HFF-Myc (cell line): ENCODE results near the gene GIMAP8.

Experiments
- DNase-seq: peaks from one replicate; pipeline ENCODE4 v3.0.0-alpha.2; 2011; ENCODE audit warnings: low read depth; ENCODE audit errors: extremely low read depth
- H3K4me3 ChIP-seq: replicated peaks from 2 replicates; pipeline ENCODE4 v1.5.1; 2011; ENCODE audit warnings: low read depth, mild to moderate bottlenecking, control low read depth, low read length
- TF ChIP-seq, protein P1 (sequence below): IDR thresholded peaks from 2 replicates; pipeline ENCODE4 v1.5.1; 2012; ENCODE audit warnings: mild to moderate bottlenecking, low read depth, low read length, control low read depth; ENCODE audit errors: missing control alignments

Gene GIMAP8

DNA sequence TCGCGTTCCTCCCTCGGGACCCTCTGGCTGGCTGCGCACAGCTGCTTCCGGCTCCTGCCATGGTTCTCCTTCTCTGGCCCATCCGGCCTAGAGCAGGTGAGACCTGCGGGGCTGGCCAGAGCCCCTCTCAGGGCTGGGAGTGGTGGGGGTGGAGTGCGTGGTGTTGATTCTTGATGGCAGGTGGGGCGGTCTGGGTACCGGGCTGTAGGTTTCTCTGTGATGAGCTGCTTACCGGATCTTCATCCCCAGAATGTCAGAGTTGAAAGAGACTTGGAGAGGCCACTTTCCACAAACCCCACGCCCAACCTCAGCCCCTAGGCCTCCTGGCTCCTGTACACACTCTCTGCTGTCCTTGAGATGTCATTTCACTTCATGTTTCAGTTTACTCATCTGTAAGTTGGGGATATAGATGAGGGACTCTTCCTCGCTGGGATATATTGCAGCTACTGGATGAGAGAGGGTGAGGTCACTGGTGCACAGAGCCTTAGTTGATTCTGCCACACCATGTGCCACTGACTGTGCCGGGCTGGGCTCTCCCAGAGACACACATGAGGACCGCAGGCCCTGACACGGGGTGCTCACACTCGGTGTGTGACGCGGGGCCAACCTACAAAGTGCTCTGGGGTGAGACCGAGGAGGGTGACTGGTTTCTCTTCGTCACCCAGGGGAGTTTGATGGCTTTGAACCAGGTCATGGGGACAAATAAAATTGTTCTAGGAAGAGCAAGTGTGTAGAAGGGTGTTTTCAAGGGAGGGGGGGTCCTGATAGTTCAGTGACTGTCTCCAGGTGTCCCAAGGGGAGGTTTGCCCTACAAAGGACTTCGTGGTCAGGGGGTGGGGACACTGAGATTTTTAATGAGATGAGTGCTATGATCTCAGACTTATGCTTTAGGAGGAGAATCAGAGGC lies 41.8 kb upstream of the GIMAP8 start:
- no peak for DNase-seq

DNA sequence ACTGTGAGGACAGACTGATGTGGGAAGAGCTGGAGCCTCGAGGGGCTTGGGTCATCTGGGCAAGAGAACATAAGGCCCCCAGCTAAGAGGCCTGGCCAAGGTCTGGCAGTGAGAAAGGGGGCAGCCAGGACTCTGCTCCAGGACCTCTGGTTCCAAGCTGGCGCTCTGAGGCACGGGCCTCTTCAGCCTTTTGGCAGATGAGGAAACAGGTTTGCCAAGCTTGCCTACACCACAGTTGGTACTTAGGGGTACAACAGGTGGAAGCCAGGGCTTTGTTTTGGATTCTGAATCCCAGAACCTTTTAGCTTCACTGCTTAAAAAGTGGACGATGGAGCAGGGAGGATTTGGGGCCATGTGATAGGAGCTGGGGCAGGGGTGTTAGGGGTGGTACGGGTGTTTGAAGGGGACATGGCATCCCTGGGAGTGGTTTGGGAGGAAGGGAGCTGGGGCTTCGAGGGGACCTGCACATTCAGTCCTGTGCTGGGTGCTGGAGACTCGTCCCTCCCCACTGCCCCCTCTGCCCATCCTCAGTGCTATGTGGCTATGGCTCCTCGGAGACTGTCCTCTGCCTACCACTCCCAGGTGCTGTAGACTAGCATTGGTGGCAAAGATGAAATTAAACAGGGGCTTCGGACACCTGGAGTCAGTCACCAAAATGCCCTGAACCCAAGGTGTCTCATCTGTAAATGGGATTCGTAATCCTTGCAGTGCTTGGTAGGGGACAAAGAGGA lies 41.0 kb upstream of the GIMAP8 start:
- H3K4me3 ChIP-seq = no peak overlapping the region
- no peak for DNase-seq
- TF ChIP-seq, protein P1, sequence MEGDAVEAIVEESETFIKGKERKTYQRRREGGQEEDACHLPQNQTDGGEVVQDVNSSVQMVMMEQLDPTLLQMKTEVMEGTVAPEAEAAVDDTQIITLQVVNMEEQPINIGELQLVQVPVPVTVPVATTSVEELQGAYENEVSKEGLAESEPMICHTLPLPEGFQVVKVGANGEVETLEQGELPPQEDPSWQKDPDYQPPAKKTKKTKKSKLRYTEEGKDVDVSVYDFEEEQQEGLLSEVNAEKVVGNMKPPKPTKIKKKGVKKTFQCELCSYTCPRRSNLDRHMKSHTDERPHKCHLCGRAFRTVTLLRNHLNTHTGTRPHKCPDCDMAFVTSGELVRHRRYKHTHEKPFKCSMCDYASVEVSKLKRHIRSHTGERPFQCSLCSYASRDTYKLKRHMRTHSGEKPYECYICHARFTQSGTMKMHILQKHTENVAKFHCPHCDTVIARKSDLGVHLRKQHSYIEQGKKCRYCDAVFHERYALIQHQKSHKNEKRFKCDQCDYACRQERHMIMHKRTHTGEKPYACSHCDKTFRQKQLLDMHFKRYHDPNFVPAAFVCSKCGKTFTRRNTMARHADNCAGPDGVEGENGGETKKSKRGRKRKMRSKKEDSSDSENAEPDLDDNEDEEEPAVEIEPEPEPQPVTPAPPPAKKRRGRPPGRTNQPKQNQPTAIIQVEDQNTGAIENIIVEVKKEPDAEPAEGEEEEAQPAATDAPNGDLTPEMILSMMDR = no peak

More for the DNA sequence above, 41.8 kb upstream of the GIMAP8 start:
- TF ChIP-seq, protein P1 = no peak
- no peak overlapping the region for H3K4me3 ChIP-seq

DNA sequence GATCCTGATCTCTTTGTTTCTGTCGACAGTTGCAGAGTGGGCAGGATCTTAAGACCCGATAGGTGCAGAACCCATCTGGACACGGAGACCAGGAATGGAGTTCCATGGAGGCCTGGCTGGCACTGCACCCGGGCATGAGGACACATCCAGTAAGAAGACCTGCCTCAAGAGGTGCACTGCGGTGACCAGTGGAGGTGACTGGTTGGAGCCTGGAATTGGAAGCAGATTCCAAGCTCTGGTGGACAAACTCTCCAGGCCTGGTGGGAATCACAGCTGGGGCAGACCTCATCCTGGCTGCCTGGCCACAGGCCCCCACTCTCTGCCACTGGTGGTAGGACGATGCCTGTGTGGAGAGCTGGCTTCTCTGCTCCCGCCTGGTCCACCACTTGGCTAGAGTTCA lies 40.3 kb upstream of the GIMAP8 start:
- TF ChIP-seq, protein P1 = no peak
- H3K4me3 ChIP-seq = no peak overlapping the region
- DNase-seq = no peak

GRCh38 chr7:150410680-150411346 lies 39.6 kb upstream of the GIMAP8 start:
- no peak for DNase-seq
- TF ChIP-seq, protein P1 = no peak
- H3K4me3 ChIP-seq = no peak overlapping the region

DNA sequence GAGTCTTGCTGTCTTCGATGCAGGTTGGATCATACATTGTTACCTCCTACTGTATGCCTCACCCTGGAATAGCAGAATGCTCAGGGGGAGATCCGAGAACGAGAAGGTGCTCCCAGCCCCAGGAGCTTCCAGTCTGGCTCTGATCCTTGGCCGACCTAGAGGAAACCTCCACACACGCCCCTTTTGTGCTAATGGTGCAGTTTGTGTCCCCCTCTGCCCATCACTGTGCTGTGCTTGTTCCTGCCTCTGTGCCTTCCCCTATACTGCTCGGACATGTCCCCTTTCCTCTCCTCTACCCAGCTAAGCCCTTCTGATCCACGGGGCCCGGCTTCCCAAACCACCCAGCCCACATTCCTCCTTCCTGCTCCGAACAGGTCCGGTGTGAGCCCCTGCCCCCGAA lies 38.8 kb upstream of the GIMAP8 start:
- H3K4me3 ChIP-seq = no peak overlapping the region
- DNase-seq = no peak
- TF ChIP-seq, protein P1 = no peak

- no peak for DNase-seq
- H3K4me3 ChIP-seq = no peak overlapping the region
- TF ChIP-seq, protein P1 = no peak
These were observed 38.4 kb upstream of the GIMAP8 start for GRCh38 chr7:150412016-150412415.
